ENCODE data around the gene PDE4B.
A peak's percentile ranks its signal among the peaks of the same experiment; 100 is the strongest.

PDE4B gene

DNA sequence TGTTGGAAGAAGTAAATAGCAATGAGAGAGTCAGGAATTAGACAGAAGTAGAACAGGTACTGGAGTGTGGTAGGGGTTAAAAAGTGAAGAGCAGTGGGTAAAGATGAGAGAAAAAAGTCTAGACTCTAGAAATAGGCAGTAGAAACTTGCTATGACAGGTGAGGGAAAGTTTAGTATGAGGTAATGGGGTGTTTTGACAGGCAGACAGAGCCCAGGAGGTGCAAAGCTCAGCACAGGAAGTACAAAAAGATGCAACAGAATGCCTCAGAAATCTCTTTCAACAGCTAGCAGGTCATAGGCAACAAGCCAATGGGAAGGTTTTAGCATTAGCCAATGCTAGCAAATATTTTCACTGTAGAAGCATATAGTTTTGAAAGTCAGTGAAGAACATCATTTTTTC lies 422.2 kb downstream of the PDE4B start:
- TF ChIP-seq, protein P1, sequence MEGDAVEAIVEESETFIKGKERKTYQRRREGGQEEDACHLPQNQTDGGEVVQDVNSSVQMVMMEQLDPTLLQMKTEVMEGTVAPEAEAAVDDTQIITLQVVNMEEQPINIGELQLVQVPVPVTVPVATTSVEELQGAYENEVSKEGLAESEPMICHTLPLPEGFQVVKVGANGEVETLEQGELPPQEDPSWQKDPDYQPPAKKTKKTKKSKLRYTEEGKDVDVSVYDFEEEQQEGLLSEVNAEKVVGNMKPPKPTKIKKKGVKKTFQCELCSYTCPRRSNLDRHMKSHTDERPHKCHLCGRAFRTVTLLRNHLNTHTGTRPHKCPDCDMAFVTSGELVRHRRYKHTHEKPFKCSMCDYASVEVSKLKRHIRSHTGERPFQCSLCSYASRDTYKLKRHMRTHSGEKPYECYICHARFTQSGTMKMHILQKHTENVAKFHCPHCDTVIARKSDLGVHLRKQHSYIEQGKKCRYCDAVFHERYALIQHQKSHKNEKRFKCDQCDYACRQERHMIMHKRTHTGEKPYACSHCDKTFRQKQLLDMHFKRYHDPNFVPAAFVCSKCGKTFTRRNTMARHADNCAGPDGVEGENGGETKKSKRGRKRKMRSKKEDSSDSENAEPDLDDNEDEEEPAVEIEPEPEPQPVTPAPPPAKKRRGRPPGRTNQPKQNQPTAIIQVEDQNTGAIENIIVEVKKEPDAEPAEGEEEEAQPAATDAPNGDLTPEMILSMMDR (IDR thresholded peaks at IDR 0.05; ENCODE audit: extremely low read depth, missing control alignments): no peak
- DNase-seq (ENCODE audit: low spot score): peak; percentile 19

DNA sequence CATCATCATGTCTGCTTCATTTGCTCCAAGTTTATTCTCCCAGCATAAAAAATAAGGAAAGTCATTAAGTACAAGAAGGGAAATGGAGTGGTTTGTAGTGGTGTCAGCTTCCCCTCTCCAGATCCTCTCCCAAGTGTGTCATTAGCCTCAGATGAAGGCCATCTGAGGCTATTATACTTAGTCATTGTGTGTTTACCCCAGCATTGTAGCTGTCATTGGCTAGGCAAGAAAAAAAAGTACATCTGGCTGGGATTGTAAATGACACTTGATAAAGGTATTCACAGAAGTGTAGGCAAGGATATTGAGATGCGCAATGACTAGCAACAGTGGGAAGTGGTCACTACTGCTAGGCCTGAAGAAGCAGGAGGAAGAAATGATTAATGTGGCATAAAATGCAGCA lies 424.3 kb downstream of the PDE4B start:
- DNase-seq (ENCODE audit: low spot score): no peak
- TF ChIP-seq, protein P1 (IDR thresholded peaks at IDR 0.05; ENCODE audit: extremely low read depth, missing control alignments): no peak

DNA sequence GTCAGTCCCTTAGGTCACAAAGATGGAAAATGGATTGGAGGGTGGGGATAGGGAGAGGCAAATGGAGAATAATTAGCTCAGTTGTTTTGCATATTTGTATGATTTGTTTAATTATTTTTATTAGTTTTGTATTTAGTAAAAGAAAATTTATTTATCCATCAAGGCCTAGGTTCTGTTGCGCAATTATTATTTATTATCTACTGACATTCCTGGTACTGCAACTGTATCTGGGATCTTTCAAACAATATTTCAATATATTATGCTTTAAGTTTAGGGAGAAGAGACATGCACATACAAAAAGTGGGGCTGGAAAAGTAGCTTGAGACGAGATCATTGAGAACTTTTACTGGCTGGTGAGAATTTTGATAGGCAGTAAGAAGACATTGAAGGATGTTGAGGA lies 424.9 kb downstream of the PDE4B start:
- no peak for DNase-seq (ENCODE audit: low spot score)
- TF ChIP-seq, protein P1 (IDR thresholded peaks at IDR 0.05; ENCODE audit: extremely low read depth, missing control alignments): no peak

DNA sequence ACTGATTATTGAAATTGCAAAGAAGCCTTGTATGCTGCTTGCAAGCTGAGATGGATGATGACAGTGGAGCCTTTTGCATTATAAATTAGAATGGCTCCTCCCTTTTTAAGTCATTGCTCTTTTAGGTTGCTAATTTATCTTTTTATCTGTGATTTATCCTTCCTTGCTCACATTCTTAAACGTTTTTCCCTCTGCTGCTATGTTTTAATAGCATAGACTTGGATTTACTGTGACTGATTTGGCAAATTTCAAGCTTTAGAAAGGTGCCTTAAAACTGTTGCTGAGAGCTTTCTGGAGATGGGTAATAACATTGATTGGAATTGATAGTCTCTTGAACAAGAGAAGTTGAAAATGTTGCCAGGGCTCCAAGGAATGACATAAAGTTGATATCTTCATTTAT lies 427.8 kb downstream of the PDE4B start:
- TF ChIP-seq, protein P1 (IDR thresholded peaks at IDR 0.05; ENCODE audit: extremely low read depth, missing control alignments): no peak
- DNase-seq (ENCODE audit: low spot score): no peak

DNA sequence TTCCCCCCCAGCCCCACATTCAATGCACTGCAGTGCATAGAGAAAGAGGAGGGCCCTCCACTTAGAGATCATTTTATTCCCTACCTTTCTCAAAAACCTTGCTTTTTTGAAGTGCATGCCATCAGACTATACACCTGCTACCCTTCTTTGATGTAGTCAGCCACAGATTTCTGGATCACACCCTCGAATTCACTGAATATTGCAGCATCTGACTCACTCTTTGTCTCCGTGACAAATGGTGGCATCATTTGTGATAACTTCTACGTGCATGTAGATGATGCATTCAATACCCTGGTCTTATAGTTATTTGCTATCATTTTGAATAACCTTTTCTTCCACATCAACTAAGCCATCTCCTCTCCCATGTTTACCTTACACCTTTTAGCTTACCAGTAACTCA lies 431.0 kb downstream of the PDE4B start:
- TF ChIP-seq, protein P1 (IDR thresholded peaks at IDR 0.05; ENCODE audit: extremely low read depth, missing control alignments): no peak
- no peak for DNase-seq (ENCODE audit: low spot score)

DNA sequence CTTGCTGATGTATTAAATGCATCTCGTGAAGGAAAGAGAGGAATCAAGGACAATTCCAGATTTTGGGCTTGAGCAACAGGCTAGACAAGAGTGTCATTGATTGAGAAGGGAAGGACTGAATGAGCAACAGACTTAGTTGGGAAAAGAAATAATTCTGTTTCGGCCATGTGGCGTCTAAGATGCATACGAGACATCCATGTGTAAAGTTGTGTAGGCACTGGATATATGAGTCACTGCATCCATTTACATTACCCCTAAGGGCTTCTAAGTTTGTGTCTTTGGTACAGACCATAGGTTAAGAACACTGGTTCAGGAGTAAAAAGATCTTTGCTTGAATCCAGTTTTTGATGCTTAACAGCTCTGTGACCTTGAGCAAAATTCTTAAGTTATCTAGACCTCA lies 434.3 kb downstream of the PDE4B start:
- DNase-seq (ENCODE audit: low spot score): no peak
- TF ChIP-seq, protein P1 (IDR thresholded peaks at IDR 0.05; ENCODE audit: extremely low read depth, missing control alignments): no peak

DNA sequence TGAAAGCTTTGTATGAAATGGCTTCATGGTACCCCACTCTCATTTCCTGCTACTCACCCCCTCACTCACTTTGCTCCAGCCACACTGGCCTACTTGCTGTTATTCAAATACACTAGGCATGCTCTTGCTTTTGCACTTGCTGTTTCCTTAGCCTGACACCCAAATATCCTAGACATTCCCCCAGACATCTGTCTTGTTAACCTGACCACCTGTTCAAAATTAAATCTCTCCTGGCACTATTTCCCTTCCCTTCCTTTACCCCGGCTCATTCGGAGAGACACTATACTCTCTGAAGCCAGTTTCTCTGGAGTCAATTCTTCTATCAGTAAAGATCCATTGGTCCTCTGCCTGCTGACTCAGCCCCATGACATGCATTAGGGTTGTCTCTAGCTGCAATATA lies 435.3 kb downstream of the PDE4B start:
- TF ChIP-seq, protein P1 (IDR thresholded peaks at IDR 0.05; ENCODE audit: extremely low read depth, missing control alignments): no peak
- no peak for DNase-seq (ENCODE audit: low spot score)

All from GM20000 (cell line).